GM18526 (cell line): Measurements from ENCODE around the gene KNCN.

Source experiments
- POLR2A ChIP-seq: IDR thresholded peaks from 3 replicates; pipeline ENCODE4 v1.6.1; 2011; ENCODE audit not compliant: insufficient read length; ENCODE audit errors: extremely low read depth

KNCN gene

GRCh38 chr1:46554597-46555381, 3.3 kb upstream of the KNCN start:
- no peak for TF ChIP-seq POLR2A

- TF ChIP-seq POLR2A = no peak
These were observed 2.8 kb upstream of the KNCN start for GRCh38 chr1:46554236-46554596.

GRCh38 chr1:46553506-46553905, 2.1 kb upstream of the KNCN start:
- no peak for TF ChIP-seq POLR2A

GRCh38 chr1:46552357-46553237, 1.1 kb upstream of the KNCN start:
- TF ChIP-seq POLR2A = no peak

GRCh38 chr1:46550751-46551231, 656 bp downstream of the KNCN start:
- no peak for TF ChIP-seq POLR2A

GRCh38 chr1:46549697-46550681, 1.5 kb downstream of the KNCN start:
- no peak for TF ChIP-seq POLR2A

GRCh38 chr1:46547481-46548383, 3.7 kb downstream of the KNCN start:
- no peak for TF ChIP-seq POLR2A

- TF ChIP-seq POLR2A = no peak
These were observed 5.2 kb downstream of the KNCN start for GRCh38 chr1:46546210-46546609.

GRCh38 chr1:46545784-46546183, 5.7 kb downstream of the KNCN start:
- no peak for TF ChIP-seq POLR2A

GRCh38 chr1:46544561-46545240, 6.7 kb downstream of the KNCN start:
- no peak for TF ChIP-seq POLR2A

GRCh38 chr1:46543761-46544560, 7.5 kb downstream of the KNCN start:
- no peak for TF ChIP-seq POLR2A

- no peak for TF ChIP-seq POLR2A
These were observed 8.1 kb downstream of the KNCN start for GRCh38 chr1:46543382-46543760.

- no peak for TF ChIP-seq POLR2A
These were observed 11.5 kb downstream of the KNCN start for GRCh38 chr1:46539972-46540371.

- TF ChIP-seq POLR2A = no peak
These were observed 13.3 kb downstream of the KNCN start for GRCh38 chr1:46538147-46538546.
